HCT116 (cell line): ENCODE results near the gene BATF3. TPM values are rescaled to one million over a fixed set of nuclear protein-coding genes. Genes with fewer than 3 reads are reported as not detected.

Source experiments
- ATAC-seq: fragments of 200-7000 bp; cut with Tn5 transposase; 2 replicates; pipeline ENCODE4 v1.9.1; 2020; ENCODE audit warnings: mild to moderate bottlenecking, moderate library complexity
- BruUV-seq: library from RNA; stranded (reverse); fragments of 400-500 nt; replicated peaks from 2 replicates; lab custom pipeline; 2021; lab: Mats Ljungman, UMichigan
- CTCF ChIA-PET: fragments of 300-600 bp; sonication (Branson Sonifier 250); formaldehyde crosslinking; loops from one replicate; lab custom pipeline; 2021; ENCODE audit warnings: antibody characterized with exemption; lab: Charles Lee
- POLR2A ChIA-PET: fragments of 300-600, 350-600 bp; sonication (Branson Sonifier 250); formaldehyde crosslinking; loops from one replicate; lab custom pipeline; 2021; ENCODE audit warnings: antibody characterized with exemption; lab: Charles Lee
- RAD21 ChIA-PET, 2 experiments: fragments of 300-600 bp; sonication (Branson Sonifier 250); formaldehyde crosslinking; loops; one replicate each; lab custom pipeline; 2023; ENCODE audit warnings: low total read pairs in 2 of 2; ENCODE audit not compliant: uncharacterized antibody in 2 of 2, unreplicated experiment in 2 of 2, low non-redundant PET in 1 of 2; lab: Charles Lee
- DNase-seq: peaks from one replicate; pipeline ENCODE4 v3.0.0-alpha.2; 2010; ENCODE audit warnings: low read depth, low spot score
- H2AFZ ChIP-seq: fragments of 200-600 bp; shearing (Covaris generic), sonication (generic); 2 replicates; pipeline ENCODE4 v1.6.1; 2017; ENCODE audit warnings: low read depth, mixed run types, mixed read lengths, antibody characterized with exemption, low read length; ENCODE audit not compliant: poor library complexity, severe bottlenecking
- H3K27ac ChIP-seq: 2 replicates; pipeline ENCODE4 v1.5.1; 2012; ENCODE audit warnings: low read depth, low read length
- H3K27me3 ChIP-seq: fragments of 200-600 bp; sonication (generic); 2 replicates; pipeline ENCODE4 v1.6.1; 2016; ENCODE audit warnings: mixed run types, low read length, mixed read lengths; ENCODE audit not compliant: insufficient read depth
- H3K36me3 ChIP-seq, 2 experiments: fragments of 200-500 bp in 1 of 2; fragments of 200-600 bp in 1 of 2; sonication (Bioruptor generic) in 1 of 2; sonication (generic) in 1 of 2; 2 replicates each; pipeline versions ENCODE4 v1.5.1 to v1.6.1; 2014 to 2016; ENCODE audit warnings: low read length in 2 of 2, inconsistent platforms in 1 of 2, mixed read lengths in 1 of 2, mixed run types in 1 of 2; ENCODE audit not compliant: insufficient read depth in 2 of 2, control insufficient read depth in 1 of 2
- H3K4me1 ChIP-seq, 2 experiments: fragments of 200-600 bp in 1 of 2; sonication (generic) in 1 of 2; 2 replicates each; pipeline versions ENCODE4 v1.5.1 to v1.6.1; 2012 to 2017; ENCODE audit warnings: low read length in 2 of 2, inconsistent platforms in 1 of 2, mild to moderate bottlenecking in 1 of 2, mixed read lengths in 1 of 2, mixed run types in 1 of 2, moderate library complexity in 1 of 2; ENCODE audit not compliant: insufficient read depth in 2 of 2, control insufficient read depth in 1 of 2
- H3K4me2 ChIP-seq: fragments of 200-600 bp; sonication (generic); 2 replicates; pipeline ENCODE4 v1.6.1; 2017; ENCODE audit warnings: mixed run types, low read length, mixed read lengths
- H3K4me3 ChIP-seq, 2 experiments: fragments of 200-600 bp in 1 of 2; sonication (generic) in 1 of 2; replicated peaks in 1 of 2; 2 replicates each; pipeline ENCODE4 v1.5.1; 2011 to 2016; ENCODE audit warnings: low read length in 2 of 2, control low read depth in 1 of 2, low read depth in 1 of 2, mild to moderate bottlenecking in 1 of 2, mixed read lengths in 1 of 2, mixed run types in 1 of 2
- H3K79me2 ChIP-seq: fragments of 200-600 bp; sonication (generic); 2 replicates; pipeline ENCODE4 v1.6.1; 2017; ENCODE audit warnings: mild to moderate bottlenecking, mixed run types, low read length, moderate library complexity, mixed read lengths; ENCODE audit not compliant: insufficient read depth
- H3K9ac ChIP-seq: fragments of 200-600 bp; sonication (generic); 2 replicates; pipeline ENCODE4 v1.6.1; 2016; ENCODE audit warnings: low read length, mixed read lengths
- H3K9me2 ChIP-seq: fragments of 200-600 bp; sonication (generic), shearing (Covaris generic); 2 replicates; pipeline ENCODE4 v1.6.1; 2017; ENCODE audit warnings: mixed run types, mild to moderate bottlenecking, moderate library complexity; ENCODE audit not compliant: insufficient read depth
- H3K9me3 ChIP-seq, 2 experiments: fragments of 200-500 bp in 1 of 2; fragments of 200-600 bp in 1 of 2; sonication (Bioruptor generic) in 1 of 2; sonication (generic) in 1 of 2; 2 replicates each; pipeline ENCODE4 v1.6.1; 2014 to 2017; ENCODE audit warnings: low read length in 2 of 2, mixed read lengths in 2 of 2, inconsistent platforms in 1 of 2, low read depth in 1 of 2, mild to moderate bottlenecking in 1 of 2, mixed run types in 1 of 2, moderate library complexity in 1 of 2; ENCODE audit not compliant: control insufficient read depth in 1 of 2, insufficient read depth in 1 of 2
- H4K20me1 ChIP-seq: fragments of 200-600 bp; sonication (generic), shearing (Covaris generic); 2 replicates; pipeline ENCODE4 v1.6.1; 2017; ENCODE audit warnings: mixed run types, mild to moderate bottlenecking, moderate library complexity; ENCODE audit not compliant: insufficient read depth
- ATF3 ChIP-seq: IDR thresholded peaks from 2 replicates; pipeline ENCODE4 v1.6.1; 2012
- CBX3 ChIP-seq: IDR thresholded peaks from 2 replicates; pipeline ENCODE4 v1.6.1; 2012; ENCODE audit warnings: low read depth
- CEBPB ChIP-seq: IDR thresholded peaks from 2 replicates; pipeline ENCODE4 v1.6.1; 2012; ENCODE audit warnings: low read depth
- EGR1 ChIP-seq: IDR thresholded peaks from 2 replicates; pipeline ENCODE4 v1.6.1; 2012; ENCODE audit warnings: low read depth
- ELF1 ChIP-seq: IDR thresholded peaks from 2 replicates; pipeline ENCODE4 v1.6.1; 2012; ENCODE audit warnings: low read depth, borderline replicate concordance
- EZH2 ChIP-seq: fragments of 200-600 bp; sonication (generic); IDR thresholded peaks from 2 replicates; pipeline ENCODE4 v1.6.1; 2017; ENCODE audit warnings: antibody characterized with exemption, mixed run types
- EZH2phosphoT487 ChIP-seq: fragments of 200-600 bp; IDR thresholded peaks from 2 replicates; pipeline ENCODE4 v1.6.1; 2018; ENCODE audit warnings: antibody characterized with exemption, borderline replicate concordance
- FOSL1 ChIP-seq: IDR thresholded peaks from 2 replicates; pipeline ENCODE4 v1.6.1; 2012; ENCODE audit warnings: low read depth
- JUND ChIP-seq: IDR thresholded peaks from 2 replicates; pipeline ENCODE4 v1.6.1; 2012
- MAX ChIP-seq: IDR thresholded peaks from 2 replicates; pipeline ENCODE4 v1.6.1; 2012
- POLR2AphosphoS5 ChIP-seq: IDR thresholded peaks from 2 replicates; pipeline ENCODE4 v1.6.1; 2011; ENCODE audit warnings: mild to moderate bottlenecking, low read depth, low read length, moderate library complexity
- RAD21 ChIP-seq: IDR thresholded peaks from 2 replicates; pipeline ENCODE4 v1.6.1; 2012; ENCODE audit warnings: low read depth, mild to moderate bottlenecking
- SIN3A ChIP-seq: IDR thresholded peaks from 2 replicates; pipeline ENCODE4 v1.6.1; 2012; ENCODE audit warnings: low read depth
- SRF ChIP-seq: IDR thresholded peaks from 2 replicates; pipeline ENCODE4 v1.6.1; 2012; ENCODE audit warnings: low read depth
- YY1 ChIP-seq: IDR thresholded peaks from 2 replicates; pipeline ENCODE4 v1.6.1; 2011; ENCODE audit warnings: low read length, low read depth, moderate library complexity, mild to moderate bottlenecking; ENCODE audit not compliant: insufficient replicate concordance; ENCODE audit errors: extremely low read depth
- ZBTB33 ChIP-seq: IDR thresholded peaks from 2 replicates; pipeline ENCODE4 v1.6.1; 2011; ENCODE audit warnings: mild to moderate bottlenecking, low read length, moderate library complexity; ENCODE audit not compliant: insufficient replicate concordance; ENCODE audit errors: extremely low read depth
- ZFX ChIP-seq: fragments of 450-650 bp; IDR thresholded peaks from 2 replicates; pipeline ENCODE4 v1.6.1; 2017
- ZNF274 ChIP-seq: fragments of 200-500 bp; sonication (Bioruptor generic); IDR thresholded peaks from 2 replicates; pipeline ENCODE4 v1.6.1; 2014; ENCODE audit warnings: mild to moderate bottlenecking, low read depth, low read length, inconsistent platforms
- intact Hi-C: fragments of 100-400 bp; cut with micrococcal nuclease; formaldehyde crosslinking; loops from 2 replicates; pipeline ENCODE4 v1.10.0; 2022
- total RNA-seq: library from RNA; stranded (reverse); gene quantifications from one replicate; pipeline ENCODE4 v1.2.1, GENCODE V29; 2021; ENCODE audit not compliant: unreplicated experiment
- TF ChIP-seq, protein P1 (sequence below): IDR thresholded peaks from 2 replicates; pipeline ENCODE4 v1.6.1; 2012; ENCODE audit warnings: low read depth
- TF ChIP-seq, protein P2 (sequence below), 3 experiments: fragments of 200-600 bp in 1 of 3; sonication (generic) in 1 of 3; IDR thresholded peaks in 2 of 3; conservative IDR thresholded peaks in 1 of 3; 2 replicates each; pipeline ENCODE4 v1.5.1; 2012 to 2017; ENCODE audit warnings: low read depth in 2 of 3, low read length in 2 of 3, antibody characterized with exemption in 1 of 3, borderline replicate concordance in 1 of 3, control low read depth in 1 of 3, mild to moderate bottlenecking in 1 of 3, mixed read lengths in 1 of 3, mixed run types in 1 of 3, moderate library complexity in 1 of 3; ENCODE audit not compliant: insufficient read depth in 1 of 3

The BATF3 gene
- total RNA-seq, 1 experiment from 2014 or later: 4.8 TPM

GRCh38 chr1:212655668-212656440 is 43.8 kb downstream of the BATF3 start:
- no peaks in the 10 kb centered on the region for H3K9me2 ChIP-seq
- no peak overlapping the region for H3K4me3 ChIP-seq
- H3K79me2 ChIP-seq: no peaks in the 10 kb centered on the region
- no peak for TF ChIP-seq ZFX
- TF ChIP-seq, protein P1, sequence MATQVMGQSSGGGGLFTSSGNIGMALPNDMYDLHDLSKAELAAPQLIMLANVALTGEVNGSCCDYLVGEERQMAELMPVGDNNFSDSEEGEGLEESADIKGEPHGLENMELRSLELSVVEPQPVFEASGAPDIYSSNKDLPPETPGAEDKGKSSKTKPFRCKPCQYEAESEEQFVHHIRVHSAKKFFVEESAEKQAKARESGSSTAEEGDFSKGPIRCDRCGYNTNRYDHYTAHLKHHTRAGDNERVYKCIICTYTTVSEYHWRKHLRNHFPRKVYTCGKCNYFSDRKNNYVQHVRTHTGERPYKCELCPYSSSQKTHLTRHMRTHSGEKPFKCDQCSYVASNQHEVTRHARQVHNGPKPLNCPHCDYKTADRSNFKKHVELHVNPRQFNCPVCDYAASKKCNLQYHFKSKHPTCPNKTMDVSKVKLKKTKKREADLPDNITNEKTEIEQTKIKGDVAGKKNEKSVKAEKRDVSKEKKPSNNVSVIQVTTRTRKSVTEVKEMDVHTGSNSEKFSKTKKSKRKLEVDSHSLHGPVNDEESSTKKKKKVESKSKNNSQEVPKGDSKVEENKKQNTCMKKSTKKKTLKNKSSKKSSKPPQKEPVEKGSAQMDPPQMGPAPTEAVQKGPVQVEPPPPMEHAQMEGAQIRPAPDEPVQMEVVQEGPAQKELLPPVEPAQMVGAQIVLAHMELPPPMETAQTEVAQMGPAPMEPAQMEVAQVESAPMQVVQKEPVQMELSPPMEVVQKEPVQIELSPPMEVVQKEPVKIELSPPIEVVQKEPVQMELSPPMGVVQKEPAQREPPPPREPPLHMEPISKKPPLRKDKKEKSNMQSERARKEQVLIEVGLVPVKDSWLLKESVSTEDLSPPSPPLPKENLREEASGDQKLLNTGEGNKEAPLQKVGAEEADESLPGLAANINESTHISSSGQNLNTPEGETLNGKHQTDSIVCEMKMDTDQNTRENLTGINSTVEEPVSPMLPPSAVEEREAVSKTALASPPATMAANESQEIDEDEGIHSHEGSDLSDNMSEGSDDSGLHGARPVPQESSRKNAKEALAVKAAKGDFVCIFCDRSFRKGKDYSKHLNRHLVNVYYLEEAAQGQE: no peak
- TF ChIP-seq ZBTB33: no peak
- no peak for TF ChIP-seq SRF
- no peak for TF ChIP-seq CBX3
- TF ChIP-seq ZNF274: no peak
- no peak for TF ChIP-seq CEBPB
- no peak for TF ChIP-seq ELF1
- TF ChIP-seq EGR1: no peak
- TF ChIP-seq EZH2phosphoT487: no peak
- TF ChIP-seq EZH2: no peak
- TF ChIP-seq SIN3A: no peak
- TF ChIP-seq ATF3: no peak
- no peak for TF ChIP-seq JUND
- TF ChIP-seq POLR2AphosphoS5: no peak
- no peak for TF ChIP-seq YY1
- no peak for TF ChIP-seq MAX
- TF ChIP-seq RAD21: no peak
- TF ChIP-seq, protein P2, sequence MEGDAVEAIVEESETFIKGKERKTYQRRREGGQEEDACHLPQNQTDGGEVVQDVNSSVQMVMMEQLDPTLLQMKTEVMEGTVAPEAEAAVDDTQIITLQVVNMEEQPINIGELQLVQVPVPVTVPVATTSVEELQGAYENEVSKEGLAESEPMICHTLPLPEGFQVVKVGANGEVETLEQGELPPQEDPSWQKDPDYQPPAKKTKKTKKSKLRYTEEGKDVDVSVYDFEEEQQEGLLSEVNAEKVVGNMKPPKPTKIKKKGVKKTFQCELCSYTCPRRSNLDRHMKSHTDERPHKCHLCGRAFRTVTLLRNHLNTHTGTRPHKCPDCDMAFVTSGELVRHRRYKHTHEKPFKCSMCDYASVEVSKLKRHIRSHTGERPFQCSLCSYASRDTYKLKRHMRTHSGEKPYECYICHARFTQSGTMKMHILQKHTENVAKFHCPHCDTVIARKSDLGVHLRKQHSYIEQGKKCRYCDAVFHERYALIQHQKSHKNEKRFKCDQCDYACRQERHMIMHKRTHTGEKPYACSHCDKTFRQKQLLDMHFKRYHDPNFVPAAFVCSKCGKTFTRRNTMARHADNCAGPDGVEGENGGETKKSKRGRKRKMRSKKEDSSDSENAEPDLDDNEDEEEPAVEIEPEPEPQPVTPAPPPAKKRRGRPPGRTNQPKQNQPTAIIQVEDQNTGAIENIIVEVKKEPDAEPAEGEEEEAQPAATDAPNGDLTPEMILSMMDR (IDR thresholded peaks at IDR 0.05 in 2 of 3, conservative IDR thresholded peaks at IDR 0.05 in 1 of 3; ENCODE audit: borderline replicate concordance in 1 of 3, insufficient read depth in 1 of 3, low read depth in 2 of 3, low read length in 2 of 3): no peak
- TF ChIP-seq FOSL1: no peak
- TF ChIP-seq, all 23 proteins: peak for 0
- no TSS peak for BruUV-seq
- intact Hi-C loops: no loop called here
- H3K27me3 ChIP-seq: no peaks in the 10 kb centered on the region
- H3K4me2 ChIP-seq: peak overlapping the region; percentile 23; the same call in 1 of the 2 replicates
- ATAC-seq (peak; percentile 50), DNase-seq (peak; percentile 7)
- H3K4me1 ChIP-seq: peaks cover 0 to 13% of the 10 kb centered on the region in 2 experiments; a peak in 2 of 4 replicates
- no peak overlapping the region for H3K9ac ChIP-seq
- RAD21 ChIA-PET: no interaction called here
- no peaks in the 10 kb centered on the region for H3K36me3 ChIP-seq
- CTCF ChIA-PET: interaction anchor here (0.9 to 2.3 kb wide), 2 partner anchors 9 to 13 kb away, joined by 3 to 16 read pairs; no protein-coding TSS in a partner anchor
- POLR2A ChIA-PET: no interaction called here
- no peak overlapping the region for H3K27ac ChIP-seq
- H3K9me3 ChIP-seq: no peaks in the 10 kb centered on the region
- no peak overlapping the region for H2AFZ ChIP-seq
- H4K20me1 ChIP-seq: no peaks in the 10 kb centered on the region
